Prostate gland (tissue), 2 donors: Measurements from ENCODE around the gene FABP1. TPM values are rescaled to one million over a fixed set of nuclear protein-coding genes. Genes with fewer than 3 reads are reported as not detected.

Experiments
- DNase-seq: peaks from one replicate; pipeline ENCODE4 v3.0.0-alpha.2; 2019; ENCODE audit warnings: low spot score
- H3K27ac ChIP-seq, 2 donors: fragments of 200-600 bp; sonication (generic); 2 replicates each; pipeline ENCODE4 v1.5.1; 2017 to 2019
- H3K27me3 ChIP-seq: fragments of 200-600 bp; sonication (generic); replicated peaks from 2 replicates; pipeline ENCODE4 v1.5.1; 2019; ENCODE audit not compliant: insufficient read depth
- H3K36me3 ChIP-seq, 2 donors: fragments of 200-600 bp; sonication (generic); 1 replicate in 1 of 2; 2 replicates in 1 of 2; pipeline versions ENCODE4 v1.5.1 to v1.8.1; 2017 to 2019
- H3K4me1 ChIP-seq: fragments of 200-600 bp; sonication (generic); replicated peaks from 2 replicates; pipeline ENCODE4 v1.5.1; 2019
- H3K4me3 ChIP-seq, 2 donors: fragments of 200-600 bp; sonication (generic); 2 replicates each; pipeline ENCODE4 v1.5.1; 2017 to 2019
- H3K9me3 ChIP-seq: fragments of 200-600 bp; sonication (generic); 2 replicates; pipeline ENCODE4 v1.5.1; 2017
- POLR2A ChIP-seq: fragments of 450-650 bp; IDR thresholded peaks from one replicate; pipeline ENCODE4 v1.6.1; 2016; ENCODE audit warnings: antibody characterized with exemption, mild to moderate bottlenecking
- POLR2AphosphoS5 ChIP-seq: sonication (generic); formaldehyde crosslinking; IDR thresholded peaks from one replicate; pipeline ENCODE4 v1.6.1; 2017; ENCODE audit warnings: antibody characterized with exemption
- WGBS: methylation state at CpG from one replicate; pipeline ENCODE4 v1.1.5; 2018; 5-methylcytosine and 5-hydroxymethylcytosine counted together
- intact Hi-C: fragments of 100-400 bp; cut with DNase I; formaldehyde crosslinking; loops from one replicate; pipeline ENCODE4 v1.14.2; 2022
- total RNA-seq, 2 donors: library from RNA; depleted of rRNA; stranded (reverse); fragments of >200 nt; gene quantifications; one replicate each; pipeline ENCODE4 v1.1.0, GENCODE V29; 2016
- TF ChIP-seq, protein P1 (sequence below), 4 experiments: fragments of 200-600 bp in 2 of 4; fragments of 450-650 bp in 2 of 4; sonication (generic) in 2 of 4; IDR thresholded peaks; 1 replicate in 3 of 4; 2 replicates in 1 of 4; pipeline ENCODE4 v1.5.1; 2016 to 2019; ENCODE audit warnings: antibody characterized with exemption in 4 of 4, mild to moderate bottlenecking in 2 of 4, moderate library complexity in 2 of 4

Gene FABP1
- total RNA-seq, 2 donors from 2014 or later: not detected

DNA sequence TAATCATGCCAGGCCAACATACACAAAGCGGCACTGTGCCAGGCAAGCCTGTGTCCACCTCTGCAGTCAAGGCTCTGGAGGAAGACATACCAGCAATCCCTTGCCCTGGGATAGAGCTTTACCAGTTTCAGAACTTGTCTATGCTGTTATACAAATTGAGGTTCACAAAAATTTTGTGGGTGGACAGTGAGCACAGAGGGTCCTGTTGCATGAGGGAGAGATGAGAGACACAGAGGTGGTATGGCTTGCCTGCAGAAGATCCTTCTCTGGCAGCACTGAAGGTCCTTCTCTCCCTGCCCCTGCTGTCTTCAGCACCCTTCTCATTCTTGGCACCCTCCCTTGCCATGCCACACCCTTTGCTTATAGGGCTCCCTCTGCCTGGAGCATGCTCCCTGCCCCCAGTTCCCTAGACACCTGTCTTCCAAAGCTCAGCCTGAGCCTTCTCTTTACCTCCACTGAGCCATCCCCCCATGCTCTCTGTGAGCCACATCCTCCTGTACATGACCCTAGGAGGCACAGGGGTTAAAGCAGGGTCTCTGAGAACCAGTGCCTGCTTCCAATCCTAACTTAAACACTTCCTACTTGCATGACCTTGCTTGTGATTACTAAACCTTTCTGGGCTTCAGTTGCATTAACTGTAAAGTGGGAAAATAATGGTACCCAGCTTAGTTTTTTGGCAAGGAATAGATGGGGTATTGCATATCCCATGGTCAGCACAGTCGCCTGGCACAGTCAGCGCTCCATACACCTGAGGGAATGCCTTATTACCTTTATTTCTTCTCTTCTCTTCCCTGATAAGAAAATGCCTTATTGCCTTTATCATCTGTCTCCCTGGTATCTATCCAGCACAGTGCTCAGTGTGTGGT, 857 bp downstream of the FABP1 start:
- Histone ChIP-seq H3K27me3 (no peaks in the 10 kb centered on the region), H3K9me3 (no peaks in the 10 kb centered on the region), H3K36me3 (no peaks in the 10 kb centered on the region), H3K4me3 (no peak overlapping the region), H3K27ac (no peak overlapping the region), H3K4me1 (no peaks in the 10 kb centered on the region)
- WGBS: 90% methylated on average over 3 of the region's 3 CpGs
- intact Hi-C loops: no loop called here
- TF ChIP-seq POLR2A: no peak
- TF ChIP-seq POLR2AphosphoS5: no peak
- TF ChIP-seq, protein P1, sequence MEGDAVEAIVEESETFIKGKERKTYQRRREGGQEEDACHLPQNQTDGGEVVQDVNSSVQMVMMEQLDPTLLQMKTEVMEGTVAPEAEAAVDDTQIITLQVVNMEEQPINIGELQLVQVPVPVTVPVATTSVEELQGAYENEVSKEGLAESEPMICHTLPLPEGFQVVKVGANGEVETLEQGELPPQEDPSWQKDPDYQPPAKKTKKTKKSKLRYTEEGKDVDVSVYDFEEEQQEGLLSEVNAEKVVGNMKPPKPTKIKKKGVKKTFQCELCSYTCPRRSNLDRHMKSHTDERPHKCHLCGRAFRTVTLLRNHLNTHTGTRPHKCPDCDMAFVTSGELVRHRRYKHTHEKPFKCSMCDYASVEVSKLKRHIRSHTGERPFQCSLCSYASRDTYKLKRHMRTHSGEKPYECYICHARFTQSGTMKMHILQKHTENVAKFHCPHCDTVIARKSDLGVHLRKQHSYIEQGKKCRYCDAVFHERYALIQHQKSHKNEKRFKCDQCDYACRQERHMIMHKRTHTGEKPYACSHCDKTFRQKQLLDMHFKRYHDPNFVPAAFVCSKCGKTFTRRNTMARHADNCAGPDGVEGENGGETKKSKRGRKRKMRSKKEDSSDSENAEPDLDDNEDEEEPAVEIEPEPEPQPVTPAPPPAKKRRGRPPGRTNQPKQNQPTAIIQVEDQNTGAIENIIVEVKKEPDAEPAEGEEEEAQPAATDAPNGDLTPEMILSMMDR (IDR thresholded peaks at IDR 0.05): no peak
- DNase-seq: no peak

DNA sequence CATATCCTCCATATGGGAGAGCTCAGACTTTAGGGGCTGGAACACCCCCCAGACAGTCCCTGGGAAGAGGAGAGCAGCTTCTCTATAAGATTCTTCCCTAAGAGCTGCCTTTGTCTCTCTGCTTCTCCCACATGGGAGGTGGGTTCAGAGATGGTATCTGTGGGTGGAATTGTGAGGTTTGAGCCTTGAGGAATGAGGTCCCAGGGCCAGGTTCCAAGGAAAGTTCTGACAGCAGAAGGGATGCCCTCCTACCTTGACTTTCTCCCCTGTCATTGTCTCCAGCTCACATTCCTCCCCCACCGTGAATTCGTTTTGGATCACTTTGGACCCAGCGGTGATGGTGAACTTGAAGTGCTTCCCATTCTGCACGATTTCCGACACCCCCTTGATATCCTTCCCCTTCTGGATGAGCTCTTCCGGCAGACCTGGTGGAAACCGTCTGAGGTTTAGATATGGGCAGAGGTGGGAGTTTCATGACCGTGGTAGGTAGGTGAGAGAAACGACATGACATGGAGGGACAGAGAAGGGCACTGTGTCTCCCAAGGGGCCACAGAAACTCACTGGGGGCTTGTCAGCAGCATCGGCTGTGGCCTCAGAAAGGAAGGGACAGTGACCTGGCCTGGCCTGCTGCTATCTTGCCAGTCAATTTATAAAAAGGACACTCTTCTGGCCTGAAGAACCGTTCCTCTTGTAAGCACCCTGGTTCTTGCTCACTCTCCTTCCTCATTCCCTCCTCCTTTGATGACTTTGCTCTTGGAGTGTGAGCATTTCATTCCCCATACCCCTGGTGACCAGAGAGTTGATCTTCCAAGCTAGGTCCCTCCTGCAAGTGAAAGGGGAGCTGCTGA, 1.7 kb downstream of the FABP1 start:
- no peak overlapping the region for H3K4me3 ChIP-seq
- no peak overlapping the region for H3K27ac ChIP-seq
- TF ChIP-seq POLR2AphosphoS5: no peak
- TF ChIP-seq POLR2A: no peak
- TF ChIP-seq, protein P1 (IDR thresholded peaks at IDR 0.05): no peak
- DNase-seq: no peak
- H3K36me3 ChIP-seq: no peaks in the 10 kb centered on the region
- 85% methylated on average over 11 of the region's 11 CpGs for WGBS
- no peaks in the 10 kb centered on the region for H3K4me1 ChIP-seq
- no peaks in the 10 kb centered on the region for H3K9me3 ChIP-seq
- H3K27me3 ChIP-seq: no peaks in the 10 kb centered on the region
- intact Hi-C loops: no loop called here

- TF ChIP-seq, protein P1 (IDR thresholded peaks at IDR 0.05): no peak
- TF ChIP-seq POLR2A (no peak), POLR2AphosphoS5 (no peak)
Observed at GRCh38 chr2:88125344-88125923, 2.4 kb downstream of the FABP1 start.

DNA sequence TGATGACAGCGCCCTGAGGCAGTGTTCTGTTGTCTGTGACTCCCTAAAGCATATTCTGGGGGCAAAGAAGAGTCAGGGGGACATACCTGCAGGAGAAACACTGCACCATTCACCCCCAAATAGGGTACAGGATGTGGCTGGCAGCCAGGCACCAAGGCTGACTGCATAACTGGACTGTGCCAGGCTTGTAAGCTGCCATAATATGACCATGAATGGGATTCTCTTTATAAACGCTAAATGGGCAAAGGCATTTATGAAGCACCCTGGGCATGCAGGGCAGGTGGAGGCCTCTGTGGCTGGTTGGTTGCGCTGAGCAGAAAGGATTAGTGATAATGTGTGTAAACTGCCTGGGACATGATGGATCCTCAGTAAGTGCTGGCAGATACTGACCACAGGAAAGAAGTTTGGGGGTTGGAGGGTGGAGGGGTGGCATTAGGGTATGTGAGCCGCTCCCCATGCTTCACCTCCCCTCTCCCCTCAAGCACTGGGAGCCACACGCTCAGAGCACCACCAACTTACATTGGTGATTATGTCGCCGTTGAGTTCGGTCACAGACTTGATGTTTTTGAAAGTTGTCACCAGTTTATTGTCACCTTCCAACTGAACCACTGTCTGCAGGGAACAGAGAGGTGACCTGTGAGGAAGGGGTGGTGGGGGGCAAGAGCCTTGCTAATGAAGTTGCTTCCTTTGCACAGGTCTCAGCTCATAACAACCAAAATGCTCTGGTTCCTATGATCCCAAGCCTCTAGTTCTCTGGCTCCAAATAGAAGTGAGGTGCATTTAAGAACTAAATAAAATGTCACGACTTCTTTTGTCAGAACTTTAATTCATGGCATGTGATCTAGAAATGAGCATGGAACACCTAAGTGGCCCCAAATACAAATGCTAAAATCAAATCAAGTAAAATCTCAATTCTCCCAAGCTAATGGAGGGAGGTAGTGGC, 3.6 kb downstream of the FABP1 start:
- Histone ChIP-seq H3K36me3 (no peaks in the 10 kb centered on the region), H3K27me3 (no peaks in the 10 kb centered on the region), H3K27ac (no peak overlapping the region), H3K4me3 (no peak overlapping the region), H3K9me3 (no peaks in the 10 kb centered on the region), H3K4me1 (no peaks in the 10 kb centered on the region)
- no peak for DNase-seq
- TF ChIP-seq, protein P1 (IDR thresholded peaks at IDR 0.05): no peak
- TF ChIP-seq POLR2A (no peak), POLR2AphosphoS5 (no peak)
- intact Hi-C loops: no loop called here
- 85% methylated on average over 9 of the region's 9 CpGs for WGBS

More at GRCh38 chr2:88125344-88125923, 2.4 kb downstream of the FABP1 start:
- Histone ChIP-seq H3K36me3 (no peaks in the 10 kb centered on the region), H3K4me3 (no peak overlapping the region), H3K27me3 (no peaks in the 10 kb centered on the region), H3K4me1 (no peaks in the 10 kb centered on the region), H3K9me3 (no peaks in the 10 kb centered on the region), H3K27ac (no peak overlapping the region)
- intact Hi-C loops: no loop called here
- 80% methylated on average over 3 of the region's 3 CpGs for WGBS
- DNase-seq: no peak
